Ureter (tissue), 1 donor: ENCODE results near the gene FTL. TPM values are rescaled to one million over a fixed set of nuclear protein-coding genes. Genes with fewer than 3 reads are reported as not detected.

Experiments
- total RNA-seq: library from RNA; stranded (reverse); gene quantifications from one replicate; pipeline ENCODE4 v1.2.4, GENCODE V29; 2023
- donor health status: DM: yes; HTN: yes; CAD: no.

FTL gene
- total RNA-seq, 1 donor from 2014 or later: 1,526 TPM

Other genes starting within 250 kb of the FTL start
- 2.2 TPM for gene MAMSTR, start 245.6 kb upstream of the FTL start, total RNA-seq
- gene RASIP1, start 224.7 kb upstream of the FTL start, total RNA-seq: 21.2 TPM
- gene IZUMO1, start 218.4 kb upstream of the FTL start, total RNA-seq: 0.91 TPM
- 5.0 TPM for gene FUT1, start 212.7 kb upstream of the FTL start, total RNA-seq
- not detected for gene FGF21, start 209.8 kb upstream of the FTL start, total RNA-seq
- gene BCAT2, start 154.3 kb upstream of the FTL start, total RNA-seq: 170 TPM
- 24.4 TPM for gene HSD17B14, start 128.8 kb upstream of the FTL start, total RNA-seq
- 23.0 TPM for gene PLEKHA4, start 96.7 kb upstream of the FTL start, total RNA-seq
- gene PPP1R15A, start 92.9 kb upstream of the FTL start, total RNA-seq: 56.2 TPM
- not detected for gene TULP2, start 66.6 kb upstream of the FTL start, total RNA-seq
- gene NUCB1, start 65.0 kb upstream of the FTL start, total RNA-seq: 232 TPM
- not detected for gene DHDH, start 31.6 kb upstream of the FTL start, total RNA-seq
- 79.9 TPM for gene BAX, start 10.4 kb upstream of the FTL start, total RNA-seq
- gene GYS1, start 28.0 kb downstream of the FTL start, total RNA-seq: 73.8 TPM
- gene RUVBL2, start 28.6 kb downstream of the FTL start, total RNA-seq: 66.7 TPM
- not detected for gene LHB, start 51.8 kb downstream of the FTL start, total RNA-seq
- gene CGB3, start 59.0 kb downstream of the FTL start, total RNA-seq: not detected
- gene CGB2, start 66.6 kb downstream of the FTL start, total RNA-seq: not detected
- gene CGB1, start 71.6 kb downstream of the FTL start, total RNA-seq: not detected
- 1.1 TPM for gene CGB5, start 78.5 kb downstream of the FTL start, total RNA-seq
- not detected for gene CGB8, start 83.8 kb downstream of the FTL start, total RNA-seq
- gene CGB7, start 92.4 kb downstream of the FTL start, total RNA-seq: 3.2 TPM
- gene NTF4, start 99.5 kb downstream of the FTL start, total RNA-seq: 20.6 TPM
- not detected for gene KCNA7, start 107.4 kb downstream of the FTL start, total RNA-seq
- gene SNRNP70, start 120.1 kb downstream of the FTL start, total RNA-seq: 256 TPM
- 10.4 TPM for gene LIN7B, start 149.1 kb downstream of the FTL start, total RNA-seq
- gene C19orf73, start 153.8 kb downstream of the FTL start, total RNA-seq: 2.4 TPM
- 9.0 TPM for gene PPFIA3, start 154.2 kb downstream of the FTL start, total RNA-seq
- 5.1 TPM for gene HRC, start 190.1 kb downstream of the FTL start, total RNA-seq
- gene TRPM4, start 192.5 kb downstream of the FTL start, total RNA-seq: 110 TPM